Cardiac fibroblast (primary cell): ENCODE data around the gene PSG5.
"Not testable (repeated sequence)": the region's sequence is repeated elsewhere in the genome, so short reads cannot be mapped to it uniquely, and the experiment has no call there.

Experiments
- DNase-seq, 2 donors: peaks; one replicate each; pipeline versions ENCODE4 v3.0.0 to v3.0.0-alpha.2; 2010; ENCODE audit warnings: low read depth in 2 of 2
- H3K4me3 ChIP-seq, 2 donors: replicated peaks in 1 of 2; 1 replicate in 1 of 2; 2 replicates in 1 of 2; pipeline ENCODE4 v1.5.1; 2011; ENCODE audit warnings: low read depth in 2 of 2, low read length in 2 of 2, mild to moderate bottlenecking in 2 of 2, moderate library complexity in 1 of 2
- TF ChIP-seq, protein P1 (sequence below): IDR thresholded peaks from one replicate; pipeline ENCODE4 v1.5.1; 2011; ENCODE audit warnings: low read depth, mild to moderate bottlenecking, low read length, inconsistent platforms

Gene PSG5

GRCh38 chr19:43207174-43207573 lies 20.8 kb upstream of the PSG5 start:
- DNase-seq, H3K4me3 ChIP-seq: not testable (repeated sequence)
- TF ChIP-seq, protein P1, sequence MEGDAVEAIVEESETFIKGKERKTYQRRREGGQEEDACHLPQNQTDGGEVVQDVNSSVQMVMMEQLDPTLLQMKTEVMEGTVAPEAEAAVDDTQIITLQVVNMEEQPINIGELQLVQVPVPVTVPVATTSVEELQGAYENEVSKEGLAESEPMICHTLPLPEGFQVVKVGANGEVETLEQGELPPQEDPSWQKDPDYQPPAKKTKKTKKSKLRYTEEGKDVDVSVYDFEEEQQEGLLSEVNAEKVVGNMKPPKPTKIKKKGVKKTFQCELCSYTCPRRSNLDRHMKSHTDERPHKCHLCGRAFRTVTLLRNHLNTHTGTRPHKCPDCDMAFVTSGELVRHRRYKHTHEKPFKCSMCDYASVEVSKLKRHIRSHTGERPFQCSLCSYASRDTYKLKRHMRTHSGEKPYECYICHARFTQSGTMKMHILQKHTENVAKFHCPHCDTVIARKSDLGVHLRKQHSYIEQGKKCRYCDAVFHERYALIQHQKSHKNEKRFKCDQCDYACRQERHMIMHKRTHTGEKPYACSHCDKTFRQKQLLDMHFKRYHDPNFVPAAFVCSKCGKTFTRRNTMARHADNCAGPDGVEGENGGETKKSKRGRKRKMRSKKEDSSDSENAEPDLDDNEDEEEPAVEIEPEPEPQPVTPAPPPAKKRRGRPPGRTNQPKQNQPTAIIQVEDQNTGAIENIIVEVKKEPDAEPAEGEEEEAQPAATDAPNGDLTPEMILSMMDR = peak; percentile 27

DNA sequence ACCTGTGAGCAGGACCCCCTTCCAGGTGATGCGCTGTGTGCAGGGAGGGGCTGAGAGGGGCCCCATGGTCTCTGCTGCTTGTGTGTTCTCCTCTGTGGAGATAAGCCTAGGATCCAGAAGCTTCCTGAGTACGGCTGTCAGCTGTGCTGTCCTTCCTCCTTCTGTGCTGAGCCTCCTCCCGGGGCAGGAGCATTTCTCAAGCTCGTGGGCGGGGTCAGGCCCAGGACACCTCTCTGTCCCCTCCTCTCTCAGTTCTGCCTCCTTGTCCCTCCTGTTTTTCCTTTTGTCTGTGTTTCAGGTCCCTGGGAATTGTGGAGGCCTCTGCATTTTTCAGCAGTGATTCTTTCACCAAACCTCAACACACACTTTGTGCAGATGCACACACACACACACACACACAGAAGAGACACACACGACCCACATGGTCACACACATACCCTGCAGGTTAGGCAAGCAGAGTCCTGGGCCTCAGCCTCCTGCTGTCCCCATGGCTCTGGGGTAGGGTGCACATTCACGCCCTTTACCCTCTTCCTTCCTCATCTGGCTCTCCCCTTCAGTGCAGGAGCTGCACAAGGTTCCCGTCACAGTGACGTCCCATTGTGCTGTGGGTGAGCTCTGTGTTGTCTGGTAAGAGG lies 19.3 kb upstream of the PSG5 start, which contains the start of gene PSG4:
PSG4 (minus strand) TSS at position 168 of the 635 bp plus-strand sequence; CDS start at position 66, 102 bp downstream.
- not testable (repeated sequence) for H3K4me3 ChIP-seq, DNase-seq

GRCh38 chr19:43203611-43204010 lies 17.3 kb upstream of the PSG5 start:
- not testable (repeated sequence) for DNase-seq, H3K4me3 ChIP-seq

GRCh38 chr19:43201891-43202290 lies 15.6 kb upstream of the PSG5 start:
- not testable (repeated sequence) for DNase-seq, H3K4me3 ChIP-seq

GRCh38 chr19:43201337-43201801 lies 15.0 kb upstream of the PSG5 start:
- peak; percentile 23 to 59 for DNase-seq
- not testable (repeated sequence) for H3K4me3 ChIP-seq

DNA sequence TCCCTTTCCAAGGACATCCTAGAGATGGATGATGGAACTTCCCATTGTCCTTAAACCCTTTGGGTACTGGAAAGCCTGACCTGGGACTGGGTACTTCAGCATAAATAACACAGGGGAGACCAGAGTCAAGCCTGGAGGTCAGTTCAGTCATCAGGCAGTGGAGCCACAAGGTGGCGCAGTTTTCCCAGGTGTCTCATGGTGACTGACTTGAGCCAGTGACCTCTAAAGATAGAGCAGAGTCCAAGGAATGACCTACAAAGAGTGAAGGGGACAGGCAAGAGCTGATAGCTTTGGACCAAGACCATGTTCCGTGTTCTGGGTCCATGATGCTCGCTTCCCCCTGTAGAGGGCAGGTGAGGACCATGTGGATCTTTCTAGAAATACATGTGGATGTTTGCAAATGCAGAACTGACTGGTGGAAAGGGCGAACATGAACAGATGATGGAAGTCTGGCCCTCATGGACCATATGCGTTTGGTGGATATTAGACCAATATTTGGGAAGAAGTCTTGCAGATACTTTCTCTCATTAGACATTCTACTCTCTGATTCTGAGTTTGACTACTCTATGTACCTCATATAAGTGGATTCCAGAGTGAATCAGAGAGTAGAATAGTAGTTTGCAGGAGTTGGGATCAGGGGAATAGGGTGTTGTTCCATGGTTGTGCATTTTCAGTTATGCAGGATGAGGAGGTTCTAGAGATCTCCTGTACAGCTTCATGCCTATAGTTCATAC lies 12.5 kb upstream of the PSG5 start:
- not testable (repeated sequence) for DNase-seq

GRCh38 chr19:43197666-43198397 lies 11.5 kb upstream of the PSG5 start:
- not testable (repeated sequence) for H3K4me3 ChIP-seq, DNase-seq

More for the DNA sequence above, 12.5 kb upstream of the PSG5 start:
- H3K4me3 ChIP-seq = not testable (repeated sequence)

DNA sequence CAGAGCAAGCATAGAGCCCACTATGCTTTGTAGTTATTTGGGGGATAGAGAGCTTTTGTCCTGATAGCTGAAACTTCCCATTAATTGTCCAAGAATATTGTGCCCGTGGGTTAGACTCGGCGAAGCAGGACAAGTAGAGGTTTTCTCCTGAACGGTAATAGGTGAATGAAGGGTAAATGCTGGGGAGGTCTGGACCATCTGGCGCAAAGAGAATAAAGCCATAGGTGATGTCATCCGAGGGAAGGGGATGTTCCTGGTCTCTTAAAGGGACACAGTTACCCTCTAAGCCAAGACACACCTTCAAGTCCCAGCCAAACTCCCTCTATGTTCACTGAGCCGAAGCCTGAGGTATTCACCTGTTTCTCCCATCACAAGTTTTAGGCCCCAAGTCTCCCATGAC lies 8.1 kb upstream of the PSG5 start:
- not testable (repeated sequence) for H3K4me3 ChIP-seq, DNase-seq

- DNase-seq, H3K4me3 ChIP-seq: not testable (repeated sequence)
These were observed 6.2 kb upstream of the PSG5 start for GRCh38 chr19:43192381-43193155.

DNA sequence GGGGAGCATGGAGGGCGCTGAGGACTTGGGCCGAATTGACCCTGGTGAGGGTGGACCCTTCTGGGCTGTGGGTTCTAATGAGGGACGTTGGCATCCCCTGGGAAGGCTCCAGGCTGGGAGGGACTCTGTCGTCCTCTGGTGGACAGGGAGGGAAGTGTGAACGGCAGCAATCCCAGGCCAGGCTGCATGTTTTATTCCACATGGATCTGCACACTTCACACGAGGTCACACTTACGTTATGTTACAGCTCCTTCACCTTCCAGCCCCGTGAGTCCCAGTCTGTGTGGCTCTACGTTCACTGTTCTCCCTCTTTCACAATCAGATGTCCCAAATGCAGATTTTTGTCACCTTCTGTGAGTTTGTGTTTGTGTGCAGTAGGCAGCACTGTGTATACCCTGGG lies 1.8 kb upstream of the PSG5 start:
- H3K4me3 ChIP-seq = not testable (repeated sequence)
- peak in 1 of 2 donors; percentile 24 for DNase-seq
- TF ChIP-seq, protein P1 = peak; percentile 75

DNA sequence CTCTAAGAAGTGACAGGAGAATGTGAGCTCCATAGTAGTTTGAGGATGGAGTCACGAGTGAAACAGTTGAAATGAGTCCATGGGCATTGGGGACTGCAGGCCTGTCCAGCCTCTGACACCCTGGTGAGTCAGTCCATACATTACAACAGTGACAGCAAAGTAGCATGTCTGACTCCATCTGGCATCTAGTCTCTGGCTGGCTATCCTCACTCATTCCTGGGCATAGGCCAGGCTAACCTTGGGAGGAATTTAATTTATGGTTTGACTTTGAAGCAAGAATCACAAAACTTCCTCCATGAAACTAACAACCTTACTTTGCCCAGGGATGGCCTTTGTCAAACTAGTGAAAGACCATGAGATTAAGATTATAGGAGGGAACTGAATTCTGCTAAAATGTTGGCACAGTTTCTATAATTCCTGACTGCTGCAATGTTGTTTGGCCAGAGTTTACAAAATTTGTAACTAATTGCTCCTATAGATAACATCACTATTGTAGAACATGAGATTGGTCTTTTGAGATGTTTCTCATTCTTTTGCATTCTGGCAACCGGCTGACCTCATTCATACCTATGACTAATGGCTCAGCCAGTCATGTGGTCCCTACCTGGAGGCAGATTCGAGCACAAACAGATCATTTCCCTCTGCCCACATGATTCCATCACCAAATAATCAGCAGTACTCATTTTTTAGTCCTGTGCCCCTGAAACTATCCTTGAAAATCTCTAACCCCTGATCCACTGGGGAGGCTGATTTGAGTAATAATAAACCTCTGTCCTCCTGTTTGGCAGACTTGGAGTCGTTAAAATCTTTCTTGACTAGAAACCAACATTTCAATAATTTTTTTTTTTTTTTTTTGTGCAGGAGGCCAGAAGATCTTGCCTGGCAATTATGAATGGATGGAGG lies 4.2 kb downstream of the PSG5 start:
- peak; percentile 58 to 90 for DNase-seq
- H3K4me3 ChIP-seq = not testable (repeated sequence)

DNA sequence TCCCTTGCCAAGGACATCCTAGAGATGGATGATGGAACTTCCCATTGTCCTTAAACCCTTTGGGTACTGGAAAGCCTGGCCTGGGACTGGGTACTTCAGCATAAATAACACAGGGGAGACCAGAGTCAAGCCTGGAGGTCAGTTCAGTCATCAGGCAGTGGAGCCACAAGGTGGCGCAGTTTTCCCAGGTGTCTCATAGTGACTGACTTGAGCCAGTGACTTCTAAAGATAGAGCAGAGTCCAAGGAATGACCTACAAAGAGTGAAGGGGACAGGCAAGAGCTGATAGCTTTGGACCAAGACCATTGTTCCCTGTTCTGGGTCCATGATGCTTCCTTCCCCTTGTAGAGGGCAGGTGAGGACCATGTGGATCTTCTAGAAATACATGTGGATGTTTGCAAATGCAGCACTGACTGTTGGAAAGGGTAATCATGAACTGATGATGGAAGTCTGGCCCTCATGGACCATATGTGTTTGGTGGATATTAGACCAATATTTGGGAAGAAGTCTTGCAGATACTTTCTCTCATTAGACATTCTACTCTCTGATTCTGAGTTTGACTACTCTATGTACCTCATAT lies 6.7 kb downstream of the PSG5 start:
- not testable (repeated sequence) for H3K4me3 ChIP-seq, DNase-seq

DNA sequence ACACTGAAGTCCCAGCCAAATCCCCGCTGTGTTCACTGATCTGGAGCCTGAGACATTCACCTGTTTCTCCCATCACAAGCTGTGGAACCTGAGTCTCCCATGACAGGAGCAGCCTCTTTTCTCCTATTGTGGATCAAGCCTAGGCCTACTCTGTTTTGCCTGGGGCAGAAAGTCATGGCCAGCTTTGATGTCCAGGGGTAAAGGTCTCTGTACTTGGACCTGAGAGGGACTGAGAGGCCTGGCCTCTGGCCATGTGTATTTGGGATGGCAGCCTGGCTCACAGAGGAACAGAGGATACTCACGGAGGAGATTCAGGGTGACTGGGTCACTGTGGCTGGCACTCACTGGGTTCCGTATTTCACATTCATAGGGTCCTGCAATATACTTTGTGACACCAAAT lies 7.8 kb downstream of the PSG5 start:
- not testable (repeated sequence) for DNase-seq, H3K4me3 ChIP-seq

DNA sequence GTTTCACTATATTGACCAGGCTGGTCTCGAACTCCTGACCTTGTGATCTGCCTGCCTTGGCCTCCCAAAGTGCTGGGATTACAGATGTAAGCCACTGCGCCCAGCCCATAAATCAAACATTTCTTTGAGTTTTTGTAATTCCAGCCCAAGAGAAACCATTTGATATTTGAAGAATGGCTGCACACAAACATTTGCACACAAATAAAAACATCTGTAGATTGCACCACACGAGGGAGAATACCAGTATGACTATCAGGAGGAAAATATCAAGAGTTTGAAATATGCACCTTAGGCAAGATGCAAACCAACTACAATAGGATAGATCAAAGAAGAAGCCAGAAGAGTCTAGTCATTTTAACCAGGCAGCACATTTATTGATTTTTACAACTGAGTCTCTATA lies 20.4 kb downstream of the PSG5 start:
- H3K4me3 ChIP-seq, DNase-seq: not testable (repeated sequence)
